HEK293 (cell line): ENCODE data around the gene F10.

Source experiments
- CTCF ChIA-PET: fragments of 350-600 bp; formaldehyde crosslinking; extraction: SDS; loops from one replicate; lab custom pipeline; 2021; ENCODE audit warnings: antibody characterized with exemption; lab: Yijun Ruan, JAX
- POLR2A ChIA-PET: fragments of 300-600 bp; formaldehyde crosslinking; extraction: SDS; loops from one replicate; lab custom pipeline; 2020; ENCODE audit warnings: antibody characterized with exemption, inconsistent platforms; lab: Yijun Ruan, JAX
- H3K27ac ChIP-seq: fragments of 200-500 bp; sonication (Bioruptor generic); 2 replicates; pipeline ENCODE4 v1.5.1; 2014; ENCODE audit warnings: low read depth, low read length, control low read depth, inconsistent platforms; ENCODE audit errors: extremely low read depth
- H3K36me3 ChIP-seq, 2 experiments: fragments of 200-500 bp in 1 of 2; sonication (Bioruptor generic) in 1 of 2; 1 replicate in 1 of 2; 2 replicates in 1 of 2; pipeline ENCODE4 v1.5.1; 2014 to 2017; ENCODE audit warnings: inconsistent platforms in 2 of 2, low read length in 2 of 2; ENCODE audit not compliant: control insufficient read depth in 2 of 2, insufficient read depth in 1 of 2
- H3K4me1 ChIP-seq: fragments of 200-500 bp; sonication (Bioruptor generic); 2 replicates; pipeline ENCODE4 v1.5.1; 2014; ENCODE audit warnings: mild to moderate bottlenecking, low read length, inconsistent platforms; ENCODE audit not compliant: control insufficient read depth, insufficient read depth
- H3K4me3 ChIP-seq: 2 replicates; pipeline ENCODE4 v1.5.1; 2011; ENCODE audit warnings: low read depth, mild to moderate bottlenecking, control low read depth, low read length, moderate library complexity
- H3K9me3 ChIP-seq: fragments of 200-500 bp; sonication (Bioruptor generic); 2 replicates; pipeline ENCODE4 v1.5.1; 2014; ENCODE audit warnings: low read depth, low read length, inconsistent platforms; ENCODE audit not compliant: control insufficient read depth, insufficient read depth
- ELK4 ChIP-seq: IDR thresholded peaks from 2 replicates; pipeline ENCODE4 v1.6.1; 2011; ENCODE audit warnings: mild to moderate bottlenecking, low read depth, low read length, borderline replicate concordance
- KLF1 ChIP-seq: fragments of 450-650 bp; formaldehyde crosslinking; IDR thresholded peaks from 2 replicates; pipeline ENCODE4 v1.5.1; 2016; ENCODE audit warnings: missing biosample characterization, missing genetic modification characterization
- KLF7 ChIP-seq: fragments of 450-650 bp; formaldehyde crosslinking; IDR thresholded peaks from 2 replicates; pipeline ENCODE4 v1.5.1; 2016; ENCODE audit warnings: missing biosample characterization, missing genetic modification characterization, borderline replicate concordance
- SALL2 ChIP-seq: fragments of 450-650 bp; formaldehyde crosslinking; IDR thresholded peaks from 2 replicates; pipeline ENCODE4 v1.5.0; 2017; ENCODE audit warnings: missing biosample characterization, mild to moderate bottlenecking, missing genetic modification characterization, borderline replicate concordance
- ZBTB26 ChIP-seq: fragments of 450-650 bp; formaldehyde crosslinking; optimal IDR thresholded peaks from 2 replicates; pipeline ENCODE3; 2016; ENCODE audit warnings: missing biosample characterization, mild to moderate bottlenecking, missing genetic modification characterization
- ZNF133 ChIP-seq: fragments of 450-650 bp; formaldehyde crosslinking; IDR thresholded peaks from 2 replicates; pipeline ENCODE4 v1.5.1; 2016; ENCODE audit warnings: missing biosample characterization, missing genetic modification characterization
- ZNF19 ChIP-seq: fragments of 450-650 bp; formaldehyde crosslinking; IDR thresholded peaks from 2 replicates; pipeline ENCODE4; 2016; ENCODE audit warnings: missing biosample characterization, missing genetic modification characterization, low read depth
- ZNF202 ChIP-seq: fragments of 450-650 bp; formaldehyde crosslinking; IDR thresholded peaks from 2 replicates; pipeline ENCODE4 v1.5.1; 2016; ENCODE audit warnings: missing biosample characterization, missing genetic modification characterization, borderline replicate concordance
- ZNF221 ChIP-seq: fragments of 450-650 bp; formaldehyde crosslinking; IDR thresholded peaks from 2 replicates; pipeline ENCODE4 v1.5.1; 2017; ENCODE audit warnings: missing biosample characterization, missing genetic modification characterization, borderline replicate concordance
- ZNF354C ChIP-seq: fragments of 450-650 bp; formaldehyde crosslinking; IDR thresholded peaks from 2 replicates; pipeline ENCODE4 v1.5.1; 2016; ENCODE audit warnings: missing biosample characterization, missing genetic modification characterization, low read depth, borderline replicate concordance
- ZNF473 ChIP-seq: fragments of 450-650 bp; formaldehyde crosslinking; IDR thresholded peaks from 2 replicates; pipeline ENCODE4 v1.5.1; 2017; ENCODE audit warnings: missing biosample characterization, missing genetic modification characterization
- ZNF621 ChIP-seq: fragments of 450-650 bp; formaldehyde crosslinking; IDR thresholded peaks from 2 replicates; pipeline ENCODE4 v1.5.1; 2017; ENCODE audit warnings: missing biosample characterization, missing genetic modification characterization
- ZNF623 ChIP-seq: fragments of 450-650 bp; formaldehyde crosslinking; IDR thresholded peaks from 2 replicates; pipeline ENCODE4 v1.5.1; 2016; ENCODE audit warnings: missing biosample characterization, missing genetic modification characterization
- ZNF624 ChIP-seq: fragments of 450-650 bp; formaldehyde crosslinking; IDR thresholded peaks from 2 replicates; pipeline ENCODE4 v1.5.1; 2017; ENCODE audit warnings: missing biosample characterization, missing genetic modification characterization
- ZNF837 ChIP-seq: fragments of 450-650 bp; formaldehyde crosslinking; IDR thresholded peaks from 2 replicates; pipeline ENCODE4 v1.5.1; 2016; ENCODE audit warnings: missing biosample characterization, missing genetic modification characterization
- TF ChIP-seq, protein P1 (sequence below): fragments of 450-650 bp; formaldehyde crosslinking; IDR thresholded peaks from 2 replicates; pipeline ENCODE4 v1.5.1; 2016; ENCODE audit warnings: missing biosample characterization, missing genetic modification characterization
- TF ChIP-seq, protein P2 (sequence below): fragments of 450-650 bp; formaldehyde crosslinking; IDR thresholded peaks from 2 replicates; pipeline ENCODE4 v1.5.1; 2016; ENCODE audit warnings: missing biosample characterization, missing genetic modification characterization
- TF ChIP-seq, protein P3 (sequence below): fragments of 450-650 bp; formaldehyde crosslinking; IDR thresholded peaks from 2 replicates; pipeline ENCODE4 v1.5.1; 2016; ENCODE audit warnings: missing biosample characterization, missing genetic modification characterization

Gene F10

GRCh38 chr13:113120300-113121182 lies 2.1 kb upstream of the F10 start (continued):
- no peak for TF ChIP-seq ZNF623 (tag by site-specific recombination)
- TF ChIP-seq ZNF19 (tag by site-specific recombination), result no peak
- TF ChIP-seq ZNF221 (tag by site-specific recombination), result no peak

DNA sequence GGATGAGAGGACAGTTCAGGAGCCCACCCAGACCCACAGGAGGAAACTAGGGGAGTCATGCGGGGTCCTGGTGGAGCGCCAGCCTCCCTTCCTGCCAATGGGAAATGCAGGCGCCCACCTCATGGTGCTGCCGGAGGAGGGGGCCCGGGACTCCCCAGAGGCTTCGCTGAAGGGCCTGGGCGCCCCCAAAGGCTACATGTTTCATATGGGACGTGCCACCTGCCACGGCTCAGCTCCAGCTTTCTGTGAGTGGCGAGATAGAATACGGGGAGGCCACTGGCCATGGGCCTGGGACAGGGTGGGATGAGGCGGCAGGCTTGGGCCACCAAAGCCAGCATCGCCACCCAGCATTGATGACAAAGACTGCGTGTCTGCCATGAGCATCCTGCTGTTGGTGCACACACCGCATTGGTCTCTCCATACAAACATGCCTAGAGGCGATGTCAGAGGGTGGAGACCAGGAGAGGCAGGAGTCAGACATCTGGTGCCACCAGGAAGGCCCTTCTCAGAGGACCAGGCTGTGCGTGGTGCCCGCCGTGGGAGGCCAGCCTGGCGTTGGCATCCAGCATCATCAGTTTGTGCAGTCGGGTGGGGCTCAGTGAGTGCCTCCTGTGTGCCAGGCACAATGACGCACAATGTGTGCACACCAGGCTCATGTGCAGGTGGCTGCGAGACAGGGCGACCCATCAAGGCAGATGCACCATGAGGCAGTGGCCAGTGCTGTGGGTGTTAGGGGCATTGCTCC lies 1.2 kb upstream of the F10 start:
- ChIA-PET CTCF (no interaction called here), POLR2A (no interaction called here)
- Histone ChIP-seq H3K27ac (no peak overlapping the region), H3K36me3 (no peaks in the 10 kb centered on the region), H3K4me1 (no peaks in the 10 kb centered on the region), H3K4me3 (no peak overlapping the region), H3K9me3 (no peaks in the 10 kb centered on the region)
- TF ChIP-seq KLF7 (tag by site-specific recombination), result no peak
- TF ChIP-seq ZNF133, result no peak
- no peak for TF ChIP-seq ZBTB26 (tag by site-specific recombination)
- no peak for TF ChIP-seq SALL2
- no peak for TF ChIP-seq ZNF473 (tag by site-specific recombination)
- no peak for TF ChIP-seq ZNF354C (tag by site-specific recombination)
- TF ChIP-seq ZNF202 (tag by site-specific recombination), result no peak
- TF ChIP-seq, protein P1, sequence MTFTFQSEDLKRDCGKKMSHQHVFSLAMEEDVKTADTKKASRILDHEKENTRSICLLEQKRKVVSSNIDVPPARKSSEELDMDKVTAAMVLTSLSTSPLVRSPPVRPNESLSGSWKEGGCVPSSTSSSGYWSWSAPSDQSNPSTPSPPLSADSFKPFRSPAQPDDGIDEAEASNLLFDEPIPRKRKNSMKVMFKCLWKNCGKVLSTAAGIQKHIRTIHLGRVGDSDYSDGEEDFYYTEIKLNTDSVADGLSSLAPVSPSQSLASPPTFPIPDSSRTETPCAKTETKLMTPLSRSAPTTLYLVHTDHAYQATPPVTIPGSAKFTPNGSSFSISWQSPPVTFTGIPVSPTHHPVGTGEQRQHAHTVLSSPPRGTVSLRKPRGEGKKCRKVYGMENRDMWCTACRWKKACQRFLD, result no peak
- TF ChIP-seq ZNF624 (tag by site-specific recombination), result no peak
- TF ChIP-seq ELK4, result no peak

GRCh38 chr13:113121928-113122471 lies 599 bp upstream of the F10 start:
- ChIA-PET POLR2A (no interaction called here), CTCF (no interaction called here)
- H3K4me3 ChIP-seq, result no peak overlapping the region

More at GRCh38 chr13:113121928-113122471, 599 bp upstream of the F10 start:
- no peaks in the 10 kb centered on the region for H3K36me3 ChIP-seq
- no peaks in the 10 kb centered on the region for H3K4me1 ChIP-seq
- no peaks in the 10 kb centered on the region for H3K9me3 ChIP-seq
- TF ChIP-seq KLF1 (tag by site-specific recombination) (no peak), ZNF621 (tag by site-specific recombination) (no peak), ZNF837 (tag by site-specific recombination) (no peak)
- TF ChIP-seq, protein P2, sequence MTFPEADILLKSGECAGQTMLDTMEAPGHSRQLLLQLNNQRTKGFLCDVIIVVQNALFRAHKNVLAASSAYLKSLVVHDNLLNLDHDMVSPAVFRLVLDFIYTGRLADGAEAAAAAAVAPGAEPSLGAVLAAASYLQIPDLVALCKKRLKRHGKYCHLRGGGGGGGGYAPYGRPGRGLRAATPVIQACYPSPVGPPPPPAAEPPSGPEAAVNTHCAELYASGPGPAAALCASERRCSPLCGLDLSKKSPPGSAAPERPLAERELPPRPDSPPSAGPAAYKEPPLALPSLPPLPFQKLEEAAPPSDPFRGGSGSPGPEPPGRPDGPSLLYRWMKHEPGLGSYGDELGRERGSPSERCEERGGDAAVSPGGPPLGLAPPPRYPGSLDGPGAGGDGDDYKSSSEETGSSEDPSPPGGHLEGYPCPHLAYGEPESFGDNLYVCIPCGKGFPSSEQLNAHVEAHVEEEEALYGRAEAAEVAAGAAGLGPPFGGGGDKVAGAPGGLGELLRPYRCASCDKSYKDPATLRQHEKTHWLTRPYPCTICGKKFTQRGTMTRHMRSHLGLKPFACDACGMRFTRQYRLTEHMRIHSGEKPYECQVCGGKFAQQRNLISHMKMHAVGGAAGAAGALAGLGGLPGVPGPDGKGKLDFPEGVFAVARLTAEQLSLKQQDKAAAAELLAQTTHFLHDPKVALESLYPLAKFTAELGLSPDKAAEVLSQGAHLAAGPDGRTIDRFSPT (tag by site-specific recombination), result no peak
- TF ChIP-seq, protein P3, sequence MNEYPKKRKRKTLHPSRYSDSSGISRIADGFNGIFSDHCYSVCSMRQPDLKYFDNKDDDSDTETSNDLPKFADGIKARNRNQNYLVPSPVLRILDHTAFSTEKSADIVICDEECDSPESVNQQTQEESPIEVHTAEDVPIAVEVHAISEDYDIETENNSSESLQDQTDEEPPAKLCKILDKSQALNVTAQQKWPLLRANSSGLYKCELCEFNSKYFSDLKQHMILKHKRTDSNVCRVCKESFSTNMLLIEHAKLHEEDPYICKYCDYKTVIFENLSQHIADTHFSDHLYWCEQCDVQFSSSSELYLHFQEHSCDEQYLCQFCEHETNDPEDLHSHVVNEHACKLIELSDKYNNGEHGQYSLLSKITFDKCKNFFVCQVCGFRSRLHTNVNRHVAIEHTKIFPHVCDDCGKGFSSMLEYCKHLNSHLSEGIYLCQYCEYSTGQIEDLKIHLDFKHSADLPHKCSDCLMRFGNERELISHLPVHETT (tag by site-specific recombination), result no peak
- H3K27ac ChIP-seq, result no peak overlapping the region
